Mucosa of rectum (tissue), 2 donors: Measurements from ENCODE around the gene PCDHGA6.
"Not testable (repeated sequence)": the region's sequence is repeated elsewhere in the genome, so short reads cannot be mapped to it uniquely, and the experiment has no call there.

ENCODE experiments used
- H3K27ac ChIP-seq, 2 donors: one replicate each; pipeline ENCODE4 v1.7.0; 2013; ENCODE audit warnings: inconsistent platforms in 2 of 2, low read depth in 2 of 2, low read length in 2 of 2
- H3K27me3 ChIP-seq, 2 donors: one replicate each; pipeline ENCODE4 v1.7.0; 2013; ENCODE audit warnings: low read length in 2 of 2; ENCODE audit not compliant: control insufficient read depth in 2 of 2, insufficient read depth in 2 of 2
- H3K36me3 ChIP-seq, 2 donors: one replicate each; pipeline ENCODE4 v1.7.0; 2013; ENCODE audit warnings: low read length in 2 of 2; ENCODE audit not compliant: control insufficient read depth in 2 of 2, insufficient read depth in 2 of 2
- H3K4me1 ChIP-seq, 2 donors: one replicate each; pipeline ENCODE4 v1.7.0; 2013; ENCODE audit warnings: low read length in 2 of 2, mild to moderate bottlenecking in 1 of 2; ENCODE audit not compliant: control insufficient read depth in 2 of 2, insufficient read depth in 2 of 2
- H3K4me3 ChIP-seq, 2 donors: one replicate each; pipeline ENCODE4 v1.7.0; 2013; ENCODE audit warnings: low read length in 2 of 2
- H3K9ac ChIP-seq, 2 donors: one replicate each; pipeline ENCODE4 v1.7.0; 2013; ENCODE audit warnings: low read length in 2 of 2, low read depth in 1 of 2, mild to moderate bottlenecking in 1 of 2
- H3K9me3 ChIP-seq, 2 donors: one replicate each; pipeline ENCODE4 v1.7.0; 2013; ENCODE audit warnings: low read length in 2 of 2; ENCODE audit not compliant: control insufficient read depth in 2 of 2
- donor health status: healthy.
- donor health status: Normal muscosa, but diverticular disease.

Gene PCDHGA6

DNA sequence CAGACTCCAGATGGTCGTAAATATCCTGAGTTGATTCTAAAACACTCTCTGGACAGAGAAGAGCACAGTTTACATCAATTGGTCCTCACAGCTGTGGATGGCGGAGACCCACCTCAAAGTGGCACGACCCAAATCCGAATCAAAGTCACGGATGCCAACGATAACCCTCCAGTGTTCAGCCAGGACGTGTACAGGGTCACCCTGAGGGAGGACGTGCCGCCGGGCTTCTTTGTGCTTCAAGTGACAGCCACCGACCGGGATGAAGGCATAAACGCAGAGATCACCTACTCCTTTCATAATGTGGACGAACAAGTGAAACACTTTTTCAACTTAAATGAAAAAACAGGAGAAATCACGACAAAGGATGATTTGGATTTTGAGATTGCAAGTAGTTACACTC, 13.0 kb upstream of the PCDHGA6 start:
- Histone ChIP-seq H3K27ac (no peak overlapping the region), H3K4me3 (no peak overlapping the region), H3K9ac (no peak overlapping the region), H3K27me3 (peaks cover 0 to 6% of the 10 kb centered on the region in 2 donors), H3K4me1 (no peaks in the 10 kb centered on the region), H3K36me3 (no peaks in the 10 kb centered on the region), H3K9me3 (peaks cover 22 to 31% of the 10 kb centered on the region in 2 donors)

- Histone ChIP-seq H3K36me3 (no peaks in the 10 kb centered on the region), H3K4me1 (no peaks in the 10 kb centered on the region), H3K27me3 (peaks cover 0 to 6% of the 10 kb centered on the region in 2 donors), H3K9me3 (peaks cover 25 to 41% of the 10 kb centered on the region in 2 donors), H3K4me3 (no peak overlapping the region), H3K9ac (no peak overlapping the region), H3K27ac (no peak overlapping the region)
These were observed 11.0 kb upstream of the PCDHGA6 start for GRCh38 chr5:141362719-141363118.

- Histone ChIP-seq H3K9ac (no peak within 1 kb of the TSS), H3K27me3 (peaks cover 0 to 6% of the 10 kb centered on the region in 2 donors), H3K9me3 (peaks cover 25 to 41% of the 10 kb centered on the region in 2 donors), H3K27ac (no peak within 1 kb of the TSS), H3K4me1 (no peaks in the 10 kb centered on the region), H3K4me3 (no peak within 1 kb of the TSS), H3K36me3 (no peaks in the 10 kb centered on the region)
These were observed 9.6 kb upstream of the PCDHGA6 start, which contains the start of gene PCDHGA5 for GRCh38 chr5:141363952-141364660. Gene PCDHGA5, plus strand, starts transcription at chr5:141364162. Its CDS starts 169 bp downstream, at chr5:141364331.

DNA sequence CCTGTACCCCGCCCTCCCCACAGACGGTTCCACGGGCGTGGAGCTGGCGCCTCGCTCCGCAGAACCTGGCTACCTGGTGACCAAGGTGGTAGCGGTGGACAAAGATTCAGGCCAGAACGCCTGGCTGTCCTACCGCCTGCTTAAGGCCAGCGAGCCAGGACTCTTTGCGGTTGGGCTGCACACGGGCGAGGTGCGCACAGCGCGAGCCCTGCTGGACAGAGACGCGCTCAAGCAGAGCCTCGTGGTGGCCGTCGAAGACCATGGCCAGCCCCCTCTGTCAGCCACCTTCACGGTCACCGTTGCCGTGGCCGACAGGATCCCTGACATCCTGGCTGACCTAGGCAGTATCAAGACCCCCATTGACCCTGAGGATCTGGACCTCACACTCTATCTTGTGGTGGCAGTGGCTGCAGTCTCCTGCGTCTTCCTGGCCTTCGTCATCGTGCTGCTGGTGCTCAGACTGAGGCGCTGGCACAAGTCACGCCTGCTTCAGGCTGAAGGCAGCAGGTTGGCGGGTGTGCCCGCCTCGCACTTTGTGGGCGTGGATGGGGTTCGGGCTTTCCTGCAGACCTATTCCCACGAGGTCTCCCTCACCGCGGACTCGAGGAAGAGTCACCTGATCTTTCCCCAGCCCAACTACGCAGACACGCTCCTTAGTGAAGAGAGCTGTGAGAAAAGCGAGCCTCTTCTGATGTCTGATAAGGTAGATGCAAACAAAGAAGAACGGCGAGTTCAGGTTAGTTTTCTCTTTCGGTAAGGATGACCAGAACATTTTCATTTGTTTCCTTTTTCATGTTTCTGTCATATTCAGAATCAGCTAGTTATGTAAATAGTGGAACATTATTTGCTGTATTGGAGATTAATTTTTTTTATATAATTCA, 7.4 kb upstream of the PCDHGA6 start:
- H3K4me1 ChIP-seq = no peaks in the 10 kb centered on the region
- peaks cover 29 to 45% of the 10 kb centered on the region in 2 donors for H3K9me3 ChIP-seq
- H3K9ac ChIP-seq = no peak overlapping the region
- no peak overlapping the region for H3K4me3 ChIP-seq
- H3K27me3 ChIP-seq = peaks cover 0 to 6% of the 10 kb centered on the region in 2 donors
- H3K36me3 ChIP-seq = no peaks in the 10 kb centered on the region
- no peak overlapping the region for H3K27ac ChIP-seq

GRCh38 chr5:141369994-141370848, 3.5 kb upstream of the PCDHGA6 start, which contains the start of gene PCDHGB3:
Gene PCDHGB3, plus strand, starts transcription at chr5:141370242. Its CDS starts 153 bp downstream, at chr5:141370395.
- peaks cover 39 to 43% of the 10 kb centered on the region in 2 donors for H3K9me3 ChIP-seq
- H3K36me3 ChIP-seq = no peaks in the 10 kb centered on the region
- H3K4me1 ChIP-seq = no peaks in the 10 kb centered on the region
- H3K27me3 ChIP-seq = peaks cover 0 to 4% of the 10 kb centered on the region in 2 donors
- peak within 1 kb of the TSS; percentile 46 to 58 for H3K4me3 ChIP-seq
- H3K27ac ChIP-seq = no peak within 1 kb of the TSS
- H3K9ac ChIP-seq = no peak within 1 kb of the TSS

DNA sequence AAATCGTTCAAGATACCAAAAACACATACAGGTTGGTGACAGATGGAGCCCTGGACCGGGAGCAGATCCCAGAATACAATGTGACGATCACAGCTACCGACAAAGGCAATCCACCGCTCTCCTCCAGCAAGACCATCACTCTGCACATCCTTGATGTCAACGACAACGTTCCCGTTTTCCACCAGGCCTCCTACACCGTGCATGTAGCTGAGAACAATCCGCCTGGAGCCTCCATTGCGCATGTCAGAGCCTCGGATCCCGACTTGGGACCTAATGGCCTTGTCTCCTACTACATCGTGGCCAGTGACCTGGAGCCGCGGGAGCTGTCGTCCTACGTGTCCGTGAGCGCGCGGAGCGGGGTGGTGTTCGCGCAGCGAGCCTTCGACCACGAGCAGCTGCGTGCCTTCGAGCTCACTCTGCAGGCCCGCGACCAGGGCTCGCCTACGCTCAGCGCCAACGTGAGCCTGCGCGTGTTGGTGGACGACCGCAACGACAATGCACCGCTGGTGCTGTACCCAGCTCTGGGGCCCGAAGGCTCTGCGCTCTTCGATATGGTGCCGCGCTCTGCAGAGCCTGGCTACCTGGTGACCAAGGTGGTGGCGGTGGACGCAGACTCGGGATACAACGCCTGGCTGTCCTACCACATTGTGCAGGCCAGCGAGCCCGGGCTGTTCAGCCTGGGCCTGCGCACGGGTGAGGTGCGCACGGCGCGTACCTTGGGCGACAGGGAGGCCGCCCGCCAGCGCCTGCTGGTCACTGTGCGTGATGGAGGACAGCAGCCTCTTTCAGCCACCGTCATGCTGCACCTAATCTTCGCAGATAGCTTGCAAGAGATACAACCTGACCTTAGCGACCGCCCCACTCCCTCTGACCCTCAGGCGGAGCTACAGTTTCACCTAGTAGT, 1.9 kb upstream of the PCDHGA6 start:
- H3K27me3 ChIP-seq = no peaks in the 10 kb centered on the region
- H3K4me3 ChIP-seq = peak overlapping the region; percentile 11 to 14
- H3K4me1 ChIP-seq = no peaks in the 10 kb centered on the region
- H3K9ac ChIP-seq = no peak overlapping the region
- no peak overlapping the region for H3K27ac ChIP-seq
- H3K9me3 ChIP-seq = peaks cover 34 to 37% of the 10 kb centered on the region in 2 donors
- H3K36me3 ChIP-seq = no peaks in the 10 kb centered on the region

DNA sequence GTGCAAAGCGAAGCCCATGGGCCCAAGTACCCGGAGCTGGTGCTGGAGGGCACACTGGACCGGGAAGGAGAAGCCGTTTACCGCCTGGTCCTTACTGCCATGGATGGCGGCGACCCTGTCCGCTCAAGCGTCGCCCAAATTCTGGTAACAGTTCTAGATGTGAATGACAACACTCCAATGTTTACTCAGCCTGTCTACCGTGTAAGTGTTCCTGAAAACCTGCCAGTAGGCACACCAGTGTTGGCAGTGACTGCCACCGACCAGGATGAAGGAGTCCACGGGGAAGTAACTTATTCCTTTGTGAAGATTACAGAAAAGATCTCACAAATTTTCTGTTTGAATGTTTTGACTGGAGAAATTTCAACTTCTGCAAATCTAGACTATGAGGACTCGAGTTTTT, 936 bp downstream of the PCDHGA6 start:
- Histone ChIP-seq H3K4me3 (peak overlapping the region in 1 of 2 donors; percentile 15), H3K9ac (no peak overlapping the region), H3K9me3 (peaks cover 34 to 37% of the 10 kb centered on the region in 2 donors), H3K27ac (no peak overlapping the region), H3K36me3 (no peaks in the 10 kb centered on the region), H3K4me1 (no peaks in the 10 kb centered on the region), H3K27me3 (no peaks in the 10 kb centered on the region)

GRCh38 chr5:141375444-141376155, 1.9 kb downstream of the PCDHGA6 start:
- H3K27ac ChIP-seq, H3K4me3 ChIP-seq, H3K9ac ChIP-seq, H3K27me3 ChIP-seq, H3K4me1 ChIP-seq, H3K36me3 ChIP-seq: not testable (repeated sequence)
- H3K9me3 ChIP-seq = peaks cover 28 to 37% of the 10 kb centered on the region in 2 donors
